ENCODE results near the gene ZFAND6.
"Not testable (repeated sequence)": the region's sequence is repeated elsewhere in the genome, so short reads cannot be mapped to it uniquely, and the experiment has no call there.

ZFAND6 gene

DNA sequence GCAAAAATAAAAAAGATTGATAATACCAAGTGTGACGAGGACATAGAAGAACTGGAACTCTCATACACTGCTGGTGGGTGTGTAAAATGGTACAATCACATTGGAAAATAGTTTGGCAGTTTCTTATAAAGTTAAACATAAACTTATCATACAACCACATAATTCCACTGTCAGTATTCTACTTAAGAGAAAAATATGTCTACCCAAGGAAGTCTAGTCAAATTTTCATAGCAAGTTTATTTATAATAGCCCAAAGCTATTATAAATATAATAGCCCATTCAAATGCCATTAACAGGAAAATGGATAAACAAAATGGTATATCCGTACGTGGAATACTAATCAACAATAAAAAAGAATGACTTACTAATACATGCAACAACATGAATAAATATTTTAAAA is 47.9 kb upstream of the ZFAND6 start:
- no peak for ATAC-seq
- TF ChIP-seq ZNF8 (CRISPR knock-in tag; IDR thresholded peaks at IDR 0.05): no peak
- TF ChIP-seq, protein P1, sequence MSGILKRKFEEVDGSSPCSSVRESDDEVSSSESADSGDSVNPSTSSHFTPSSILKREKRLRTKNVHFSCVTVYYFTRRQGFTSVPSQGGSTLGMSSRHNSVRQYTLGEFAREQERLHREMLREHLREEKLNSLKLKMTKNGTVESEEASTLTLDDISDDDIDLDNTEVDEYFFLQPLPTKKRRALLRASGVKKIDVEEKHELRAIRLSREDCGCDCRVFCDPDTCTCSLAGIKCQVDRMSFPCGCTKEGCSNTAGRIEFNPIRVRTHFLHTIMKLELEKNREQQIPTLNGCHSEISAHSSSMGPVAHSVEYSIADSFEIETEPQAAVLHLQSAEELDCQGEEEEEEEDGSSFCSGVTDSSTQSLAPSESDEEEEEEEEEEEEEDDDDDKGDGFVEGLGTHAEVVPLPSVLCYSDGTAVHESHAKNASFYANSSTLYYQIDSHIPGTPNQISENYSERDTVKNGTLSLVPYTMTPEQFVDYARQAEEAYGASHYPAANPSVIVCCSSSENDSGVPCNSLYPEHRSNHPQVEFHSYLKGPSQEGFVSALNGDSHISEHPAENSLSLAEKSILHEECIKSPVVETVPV (CRISPR knock-in tag; IDR thresholded peaks at IDR 0.05): no peak
- no peak for TF ChIP-seq CSDC2 (CRISPR knock-in tag; IDR thresholded peaks at IDR 0.05)
- no peak for TF ChIP-seq TOX (CRISPR knock-in tag; IDR thresholded peaks at IDR 0.05; ENCODE audit: borderline replicate concordance)
- TF ChIP-seq ARNTL (CRISPR knock-in tag; IDR thresholded peaks at IDR 0.05; ENCODE audit: borderline replicate concordance, low read depth): no peak
- no peak for TF ChIP-seq BACH2 (CRISPR knock-in tag; IDR thresholded peaks at IDR 0.05; ENCODE audit: borderline replicate concordance)
- TF ChIP-seq ZNF70 (CRISPR knock-in tag; IDR thresholded peaks at IDR 0.05): no peak
- no peak for TF ChIP-seq ZNF565 (CRISPR knock-in tag; conservative IDR thresholded peaks at IDR 0.05; ENCODE audit: low read depth)
- TF ChIP-seq ISL1 (CRISPR knock-in tag; IDR thresholded peaks at IDR 0.05): no peak
- TF ChIP-seq OSR1 (CRISPR knock-in tag; IDR thresholded peaks at IDR 0.05): no peak
- no peak for TF ChIP-seq RARB (CRISPR knock-in tag; IDR thresholded peaks at IDR 0.05)
- no peak for TF ChIP-seq PPARA (CRISPR knock-in tag; IDR thresholded peaks at IDR 0.05; ENCODE audit: borderline replicate concordance)
- no peak for TF ChIP-seq GLIS3 (CRISPR knock-in tag; IDR thresholded peaks at IDR 0.05)
- TF ChIP-seq, protein P2, sequence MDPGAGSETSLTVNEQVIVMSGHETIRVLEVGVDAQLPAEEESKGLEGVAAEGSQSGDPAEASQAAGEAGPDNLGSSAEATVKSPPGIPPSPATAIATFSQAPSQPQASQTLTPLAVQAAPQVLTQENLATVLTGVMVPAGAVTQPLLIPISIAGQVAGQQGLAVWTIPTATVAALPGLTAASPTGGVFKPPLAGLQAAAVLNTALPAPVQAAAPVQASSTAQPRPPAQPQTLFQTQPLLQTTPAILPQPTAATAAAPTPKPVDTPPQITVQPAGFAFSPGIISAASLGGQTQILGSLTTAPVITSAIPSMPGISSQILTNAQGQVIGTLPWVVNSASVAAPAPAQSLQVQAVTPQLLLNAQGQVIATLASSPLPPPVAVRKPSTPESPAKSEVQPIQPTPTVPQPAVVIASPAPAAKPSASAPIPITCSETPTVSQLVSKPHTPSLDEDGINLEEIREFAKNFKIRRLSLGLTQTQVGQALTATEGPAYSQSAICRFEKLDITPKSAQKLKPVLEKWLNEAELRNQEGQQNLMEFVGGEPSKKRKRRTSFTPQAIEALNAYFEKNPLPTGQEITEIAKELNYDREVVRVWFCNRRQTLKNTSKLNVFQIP (CRISPR knock-in tag; IDR thresholded peaks at IDR 0.05; ENCODE audit: borderline replicate concordance, low read depth): no peak

DNA sequence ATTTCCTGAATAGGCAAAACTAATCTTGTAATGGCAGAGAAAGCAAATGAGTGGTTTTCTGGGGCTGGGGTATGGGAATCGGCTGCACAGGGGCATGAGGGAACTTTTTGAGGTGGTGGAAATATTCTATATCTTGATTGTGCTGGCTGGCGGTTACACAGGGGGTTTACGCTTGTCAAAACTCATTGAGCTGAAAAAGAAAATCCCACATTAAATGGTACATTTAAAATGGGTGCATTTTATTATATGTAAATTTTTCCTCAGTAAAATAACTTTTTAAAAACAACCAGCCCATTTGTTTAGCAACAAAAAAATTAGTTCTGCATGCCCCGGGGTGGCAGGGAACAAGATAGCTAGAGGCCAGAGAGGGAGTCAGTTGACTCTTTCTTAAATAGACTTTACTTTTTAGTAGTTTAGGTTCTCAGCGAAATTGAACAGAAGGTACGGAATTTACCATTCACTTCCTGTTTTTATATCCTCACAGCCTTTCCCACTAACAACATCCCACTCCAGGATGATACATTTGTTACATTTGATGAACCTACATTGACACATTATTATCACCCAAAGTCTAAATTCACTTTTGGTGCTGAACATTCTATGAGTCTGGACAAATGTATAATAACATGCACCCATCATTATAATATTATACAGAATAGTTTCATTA is 47.3 kb upstream of the ZFAND6 start:
- TF ChIP-seq ESRRG (CRISPR knock-in tag; IDR thresholded peaks at IDR 0.05) (no peak), PPARA (CRISPR knock-in tag; IDR thresholded peaks at IDR 0.05; ENCODE audit: borderline replicate concordance) (no peak), ZNF70 (CRISPR knock-in tag; IDR thresholded peaks at IDR 0.05) (no peak), ZNF565 (CRISPR knock-in tag; conservative IDR thresholded peaks at IDR 0.05; ENCODE audit: low read depth) (no peak), ARNTL (CRISPR knock-in tag; IDR thresholded peaks at IDR 0.05; ENCODE audit: borderline replicate concordance, low read depth) (no peak), ZNF8 (CRISPR knock-in tag; IDR thresholded peaks at IDR 0.05) (no peak), GLIS3 (CRISPR knock-in tag; IDR thresholded peaks at IDR 0.05) (no peak), BACH2 (CRISPR knock-in tag; IDR thresholded peaks at IDR 0.05; ENCODE audit: borderline replicate concordance) (no peak), SNAI2 (CRISPR knock-in tag; IDR thresholded peaks at IDR 0.05) (no peak), ZC3H10 (CRISPR knock-in tag; IDR thresholded peaks at IDR 0.05) (no peak), TOX (CRISPR knock-in tag; IDR thresholded peaks at IDR 0.05; ENCODE audit: borderline replicate concordance) (no peak), CSDC2 (CRISPR knock-in tag; IDR thresholded peaks at IDR 0.05) (no peak), RARB (CRISPR knock-in tag; IDR thresholded peaks at IDR 0.05) (no peak)
- TF ChIP-seq, protein P3, sequence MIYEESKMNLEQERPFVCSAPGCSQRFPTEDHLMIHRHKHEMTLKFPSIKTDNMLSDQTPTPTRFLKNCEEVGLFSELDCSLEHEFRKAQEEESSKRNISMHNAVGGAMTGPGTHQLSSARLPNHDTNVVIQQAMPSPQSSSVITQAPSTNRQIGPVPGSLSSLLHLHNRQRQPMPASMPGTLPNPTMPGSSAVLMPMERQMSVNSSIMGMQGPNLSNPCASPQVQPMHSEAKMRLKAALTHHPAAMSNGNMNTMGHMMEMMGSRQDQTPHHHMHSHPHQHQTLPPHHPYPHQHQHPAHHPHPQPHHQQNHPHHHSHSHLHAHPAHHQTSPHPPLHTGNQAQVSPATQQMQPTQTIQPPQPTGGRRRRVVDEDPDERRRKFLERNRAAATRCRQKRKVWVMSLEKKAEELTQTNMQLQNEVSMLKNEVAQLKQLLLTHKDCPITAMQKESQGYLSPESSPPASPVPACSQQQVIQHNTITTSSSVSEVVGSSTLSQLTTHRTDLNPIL (CRISPR knock-in tag; IDR thresholded peaks at IDR 0.05; ENCODE audit: low read depth): no peak
- TF ChIP-seq, protein P4, sequence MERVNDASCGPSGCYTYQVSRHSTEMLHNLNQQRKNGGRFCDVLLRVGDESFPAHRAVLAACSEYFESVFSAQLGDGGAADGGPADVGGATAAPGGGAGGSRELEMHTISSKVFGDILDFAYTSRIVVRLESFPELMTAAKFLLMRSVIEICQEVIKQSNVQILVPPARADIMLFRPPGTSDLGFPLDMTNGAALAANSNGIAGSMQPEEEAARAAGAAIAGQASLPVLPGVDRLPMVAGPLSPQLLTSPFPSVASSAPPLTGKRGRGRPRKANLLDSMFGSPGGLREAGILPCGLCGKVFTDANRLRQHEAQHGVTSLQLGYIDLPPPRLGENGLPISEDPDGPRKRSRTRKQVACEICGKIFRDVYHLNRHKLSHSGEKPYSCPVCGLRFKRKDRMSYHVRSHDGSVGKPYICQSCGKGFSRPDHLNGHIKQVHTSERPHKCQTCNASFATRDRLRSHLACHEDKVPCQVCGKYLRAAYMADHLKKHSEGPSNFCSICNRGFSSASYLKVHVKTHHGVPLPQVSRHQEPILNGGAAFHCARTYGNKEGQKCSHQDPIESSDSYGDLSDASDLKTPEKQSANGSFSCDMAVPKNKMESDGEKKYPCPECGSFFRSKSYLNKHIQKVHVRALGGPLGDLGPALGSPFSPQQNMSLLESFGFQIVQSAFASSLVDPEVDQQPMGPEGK (CRISPR knock-in tag; IDR thresholded peaks at IDR 0.05; ENCODE audit: borderline replicate concordance): no peak
- TF ChIP-seq, protein P5, sequence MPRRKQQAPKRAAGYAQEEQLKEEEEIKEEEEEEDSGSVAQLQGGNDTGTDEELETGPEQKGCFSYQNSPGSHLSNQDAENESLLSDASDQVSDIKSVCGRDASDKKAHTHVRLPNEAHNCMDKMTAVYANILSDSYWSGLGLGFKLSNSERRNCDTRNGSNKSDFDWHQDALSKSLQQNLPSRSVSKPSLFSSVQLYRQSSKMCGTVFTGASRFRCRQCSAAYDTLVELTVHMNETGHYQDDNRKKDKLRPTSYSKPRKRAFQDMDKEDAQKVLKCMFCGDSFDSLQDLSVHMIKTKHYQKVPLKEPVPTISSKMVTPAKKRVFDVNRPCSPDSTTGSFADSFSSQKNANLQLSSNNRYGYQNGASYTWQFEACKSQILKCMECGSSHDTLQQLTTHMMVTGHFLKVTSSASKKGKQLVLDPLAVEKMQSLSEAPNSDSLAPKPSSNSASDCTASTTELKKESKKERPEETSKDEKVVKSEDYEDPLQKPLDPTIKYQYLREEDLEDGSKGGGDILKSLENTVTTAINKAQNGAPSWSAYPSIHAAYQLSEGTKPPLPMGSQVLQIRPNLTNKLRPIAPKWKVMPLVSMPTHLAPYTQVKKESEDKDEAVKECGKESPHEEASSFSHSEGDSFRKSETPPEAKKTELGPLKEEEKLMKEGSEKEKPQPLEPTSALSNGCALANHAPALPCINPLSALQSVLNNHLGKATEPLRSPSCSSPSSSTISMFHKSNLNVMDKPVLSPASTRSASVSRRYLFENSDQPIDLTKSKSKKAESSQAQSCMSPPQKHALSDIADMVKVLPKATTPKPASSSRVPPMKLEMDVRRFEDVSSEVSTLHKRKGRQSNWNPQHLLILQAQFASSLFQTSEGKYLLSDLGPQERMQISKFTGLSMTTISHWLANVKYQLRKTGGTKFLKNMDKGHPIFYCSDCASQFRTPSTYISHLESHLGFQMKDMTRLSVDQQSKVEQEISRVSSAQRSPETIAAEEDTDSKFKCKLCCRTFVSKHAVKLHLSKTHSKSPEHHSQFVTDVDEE (CRISPR knock-in tag; IDR thresholded peaks at IDR 0.05): no peak
- ATAC-seq: no peak

DNA sequence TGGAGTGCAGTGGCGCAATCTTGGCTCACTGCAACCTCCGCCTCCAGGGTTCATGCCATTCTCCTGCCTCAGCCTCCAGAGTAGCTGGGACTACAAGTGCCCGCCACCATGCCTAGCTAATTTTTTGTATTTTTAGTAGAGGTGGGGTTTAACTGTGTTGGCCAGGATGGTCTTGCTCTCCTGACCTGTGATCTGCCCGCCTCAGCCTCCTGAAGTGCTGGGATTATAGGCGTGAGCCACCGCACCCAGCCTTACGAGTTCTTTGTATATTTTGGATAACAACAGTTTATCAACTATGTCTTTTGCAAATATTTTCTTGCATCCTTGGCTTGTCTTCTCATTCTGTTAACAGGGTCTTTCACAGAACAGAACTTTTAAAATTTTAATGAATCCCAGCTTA is 45.3 kb upstream of the ZFAND6 start:
- not testable (repeated sequence) for ATAC-seq

All from SK-N-SH treated with all-trans-retinoic acid at 6 μM for 48 hours (cell line).